Neural crest cell (in vitro differentiated cells): ENCODE data around the gene MAGOH. TPM values are rescaled to one million over a fixed set of nuclear protein-coding genes. Genes with fewer than 3 reads are reported as not detected.

Experiments used
- DNase-seq: peaks from one replicate; pipeline ENCODE4 v3.0.0; 2021; ENCODE audit warnings: low read depth, mixed read lengths, low spot score
- H3K27ac Mint-ChIP-seq: one replicate; pipeline ENCODE4 v1.8.0; 2021; ENCODE audit warnings: mild to moderate bottlenecking, mixed read lengths; ENCODE audit not compliant: unreplicated experiment
- H3K27me3 Mint-ChIP-seq: 2 replicates; pipeline ENCODE4 v1.8.0; 2021; ENCODE audit warnings: low read depth, mild to moderate bottlenecking, mixed read lengths
- H3K36me3 Mint-ChIP-seq: 2 replicates; pipeline ENCODE4 v1.8.0; 2021; ENCODE audit warnings: low read depth, mild to moderate bottlenecking, mixed read lengths
- H3K4me1 Mint-ChIP-seq: 2 replicates; pipeline ENCODE4 v1.8.0; 2021; ENCODE audit warnings: mixed read lengths
- H3K4me3 Mint-ChIP-seq: one replicate; pipeline ENCODE4 v1.8.0; 2021; ENCODE audit warnings: mild to moderate bottlenecking, mixed read lengths
- H3K9me3 Mint-ChIP-seq: 2 replicates; pipeline ENCODE4 v1.8.0; 2021; ENCODE audit warnings: mixed read lengths
- total RNA-seq: library from RNA; stranded (reverse); gene quantifications from 2 replicates; pipeline ENCODE4 v1.2.1, GENCODE V29; 2021
- TF ChIP-seq, protein P1 (sequence below): fragments of 200-600 bp; sonication (generic); conservative IDR thresholded peaks from 2 replicates; pipeline ENCODE4 v1.5.0; 2021; ENCODE audit warnings: antibody characterized with exemption, mild to moderate bottlenecking

Gene MAGOH
- total RNA-seq, 1 donor from 2014 or later, result 76.6 TPM

- H3K27ac Mint-ChIP-seq, result no peak overlapping the region
- peaks cover 8% of the 10 kb centered on the region for H3K36me3 Mint-ChIP-seq
Observed at GRCh38 chr1:53273526-53273925, 35.2 kb upstream of the MAGOH start.

GRCh38 chr1:53272349-53272748 is 34.0 kb upstream of the MAGOH start:
- no peaks in the 10 kb centered on the region for H3K27me3 Mint-ChIP-seq
- peak overlapping the region; percentile 38 for H3K27ac Mint-ChIP-seq
- H3K36me3 Mint-ChIP-seq, result peaks cover 5% of the 10 kb centered on the region

More at GRCh38 chr1:53273526-53273925, 35.2 kb upstream of the MAGOH start:
- Mint-ChIP-seq H3K9me3 (no peaks in the 10 kb centered on the region), H3K27me3 (no peaks in the 10 kb centered on the region), H3K4me3 (no peak overlapping the region), H3K4me1 (no peaks in the 10 kb centered on the region)
- DNase-seq, result no peak
- TF ChIP-seq, protein P1, sequence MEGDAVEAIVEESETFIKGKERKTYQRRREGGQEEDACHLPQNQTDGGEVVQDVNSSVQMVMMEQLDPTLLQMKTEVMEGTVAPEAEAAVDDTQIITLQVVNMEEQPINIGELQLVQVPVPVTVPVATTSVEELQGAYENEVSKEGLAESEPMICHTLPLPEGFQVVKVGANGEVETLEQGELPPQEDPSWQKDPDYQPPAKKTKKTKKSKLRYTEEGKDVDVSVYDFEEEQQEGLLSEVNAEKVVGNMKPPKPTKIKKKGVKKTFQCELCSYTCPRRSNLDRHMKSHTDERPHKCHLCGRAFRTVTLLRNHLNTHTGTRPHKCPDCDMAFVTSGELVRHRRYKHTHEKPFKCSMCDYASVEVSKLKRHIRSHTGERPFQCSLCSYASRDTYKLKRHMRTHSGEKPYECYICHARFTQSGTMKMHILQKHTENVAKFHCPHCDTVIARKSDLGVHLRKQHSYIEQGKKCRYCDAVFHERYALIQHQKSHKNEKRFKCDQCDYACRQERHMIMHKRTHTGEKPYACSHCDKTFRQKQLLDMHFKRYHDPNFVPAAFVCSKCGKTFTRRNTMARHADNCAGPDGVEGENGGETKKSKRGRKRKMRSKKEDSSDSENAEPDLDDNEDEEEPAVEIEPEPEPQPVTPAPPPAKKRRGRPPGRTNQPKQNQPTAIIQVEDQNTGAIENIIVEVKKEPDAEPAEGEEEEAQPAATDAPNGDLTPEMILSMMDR, result no peak

GRCh38 chr1:53271446-53272090 is 33.2 kb upstream of the MAGOH start:
- H3K4me1 Mint-ChIP-seq, result no peaks in the 10 kb centered on the region
- TF ChIP-seq, protein P1, result no peak
- peaks cover 5% of the 10 kb centered on the region for H3K36me3 Mint-ChIP-seq
- no peak for DNase-seq
- H3K4me3 Mint-ChIP-seq, result no peak overlapping the region
- H3K27me3 Mint-ChIP-seq, result no peaks in the 10 kb centered on the region
- H3K9me3 Mint-ChIP-seq, result no peaks in the 10 kb centered on the region
- H3K27ac Mint-ChIP-seq, result peak overlapping the region; percentile 75

More at GRCh38 chr1:53272349-53272748, 34.0 kb upstream of the MAGOH start:
- TF ChIP-seq, protein P1, result no peak
- Mint-ChIP-seq H3K4me1 (no peaks in the 10 kb centered on the region), H3K9me3 (no peaks in the 10 kb centered on the region), H3K4me3 (no peak overlapping the region)
- DNase-seq, result no peak

GRCh38 chr1:53270873-53271272 is 32.6 kb upstream of the MAGOH start:
- DNase-seq, result no peak
- Mint-ChIP-seq H3K4me1 (no peaks in the 10 kb centered on the region), H3K27ac (no peak overlapping the region), H3K36me3 (peaks cover 11% of the 10 kb centered on the region), H3K4me3 (no peak overlapping the region), H3K27me3 (no peaks in the 10 kb centered on the region), H3K9me3 (no peaks in the 10 kb centered on the region)
- TF ChIP-seq, protein P1, result no peak

GRCh38 chr1:53270107-53270506 is 31.8 kb upstream of the MAGOH start:
- DNase-seq, result no peak
- Mint-ChIP-seq H3K4me1 (no peaks in the 10 kb centered on the region), H3K4me3 (no peak overlapping the region), H3K27ac (peak overlapping the region; percentile 19), H3K9me3 (no peaks in the 10 kb centered on the region), H3K27me3 (no peaks in the 10 kb centered on the region), H3K36me3 (peaks cover 16% of the 10 kb centered on the region)
- TF ChIP-seq, protein P1, result no peak
